D721Med (cell line): ENCODE data around the gene ACADSB.

ENCODE experiments used
- DNase-seq: peaks from one replicate; pipeline ENCODE4 v3.0.0; 2011; ENCODE audit warnings: low spot score; ENCODE audit not compliant: insufficient read length
- FAIRE-seq: peaks from 2 replicates; lab custom pipeline; 2011; peaks lifted over from hg19 to GRCh38; lab: Jason Lieb, UNC
- TF ChIP-seq, protein P1 (sequence below): IDR thresholded peaks from 2 replicates; pipeline ENCODE4 v1.5.1; 2012; ENCODE audit warnings: mild to moderate bottlenecking, control low read depth; ENCODE audit not compliant: insufficient read depth; ENCODE audit errors: missing control alignments

Gene ACADSB

DNA sequence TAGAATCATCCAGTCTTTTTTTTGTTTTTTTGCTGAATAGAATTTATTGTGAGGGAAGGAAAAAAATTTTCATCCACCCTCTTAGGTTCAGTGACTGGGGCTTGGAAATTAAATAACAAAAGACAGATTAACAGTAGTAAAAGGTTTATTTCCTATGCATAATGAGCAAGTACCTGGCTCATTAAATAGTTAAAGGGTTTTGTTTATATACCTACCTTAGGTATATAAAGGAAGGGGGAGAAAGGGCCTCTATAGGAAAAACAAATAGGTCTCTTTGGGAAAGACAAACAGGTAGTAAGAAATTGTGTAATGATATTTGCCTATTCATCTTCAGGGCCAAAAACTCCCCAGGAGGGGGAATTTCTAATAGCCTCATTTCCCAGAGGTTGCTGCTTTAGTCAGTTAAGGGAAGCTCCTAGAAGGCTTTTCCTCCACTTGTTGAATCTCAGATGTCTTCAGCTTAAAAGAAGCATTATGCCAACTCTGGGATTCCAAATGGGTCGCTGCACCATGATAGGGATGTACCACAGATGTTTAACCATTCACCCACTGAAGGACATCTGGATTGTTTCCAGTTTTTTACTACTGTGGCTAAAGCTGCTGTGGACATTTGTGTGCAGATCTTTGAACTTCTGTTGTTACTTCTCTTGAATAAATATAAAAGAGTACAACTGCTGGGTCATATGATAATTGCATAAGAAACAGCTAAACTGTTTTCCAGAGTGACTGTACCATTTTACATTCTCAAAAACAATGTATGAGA is 11.3 kb downstream of the ACADSB start:
- no peak for FAIRE-seq
- no peak for DNase-seq
- TF ChIP-seq, protein P1, sequence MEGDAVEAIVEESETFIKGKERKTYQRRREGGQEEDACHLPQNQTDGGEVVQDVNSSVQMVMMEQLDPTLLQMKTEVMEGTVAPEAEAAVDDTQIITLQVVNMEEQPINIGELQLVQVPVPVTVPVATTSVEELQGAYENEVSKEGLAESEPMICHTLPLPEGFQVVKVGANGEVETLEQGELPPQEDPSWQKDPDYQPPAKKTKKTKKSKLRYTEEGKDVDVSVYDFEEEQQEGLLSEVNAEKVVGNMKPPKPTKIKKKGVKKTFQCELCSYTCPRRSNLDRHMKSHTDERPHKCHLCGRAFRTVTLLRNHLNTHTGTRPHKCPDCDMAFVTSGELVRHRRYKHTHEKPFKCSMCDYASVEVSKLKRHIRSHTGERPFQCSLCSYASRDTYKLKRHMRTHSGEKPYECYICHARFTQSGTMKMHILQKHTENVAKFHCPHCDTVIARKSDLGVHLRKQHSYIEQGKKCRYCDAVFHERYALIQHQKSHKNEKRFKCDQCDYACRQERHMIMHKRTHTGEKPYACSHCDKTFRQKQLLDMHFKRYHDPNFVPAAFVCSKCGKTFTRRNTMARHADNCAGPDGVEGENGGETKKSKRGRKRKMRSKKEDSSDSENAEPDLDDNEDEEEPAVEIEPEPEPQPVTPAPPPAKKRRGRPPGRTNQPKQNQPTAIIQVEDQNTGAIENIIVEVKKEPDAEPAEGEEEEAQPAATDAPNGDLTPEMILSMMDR = no peak

DNA sequence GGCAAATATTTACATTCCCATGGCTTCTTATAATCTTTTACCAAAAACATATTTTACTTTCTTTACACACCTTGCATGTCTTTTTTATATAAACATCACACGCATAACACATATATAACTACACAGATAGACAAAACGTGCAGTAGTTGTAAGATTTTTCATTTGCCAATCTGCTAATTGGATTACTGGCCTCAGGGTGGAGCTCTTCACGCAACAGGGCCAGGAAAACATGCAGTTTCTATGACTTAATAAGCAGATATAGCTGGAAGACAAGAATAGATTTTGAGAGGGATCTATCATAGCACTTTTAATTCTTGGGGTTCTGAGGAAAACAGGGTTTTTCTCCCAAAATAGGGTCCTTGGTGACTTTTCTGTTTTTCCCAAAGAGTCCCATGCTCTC is 12.7 kb downstream of the ACADSB start:
- TF ChIP-seq, protein P1 = peak; percentile 48
- FAIRE-seq (no peak), DNase-seq (no peak)

DNA sequence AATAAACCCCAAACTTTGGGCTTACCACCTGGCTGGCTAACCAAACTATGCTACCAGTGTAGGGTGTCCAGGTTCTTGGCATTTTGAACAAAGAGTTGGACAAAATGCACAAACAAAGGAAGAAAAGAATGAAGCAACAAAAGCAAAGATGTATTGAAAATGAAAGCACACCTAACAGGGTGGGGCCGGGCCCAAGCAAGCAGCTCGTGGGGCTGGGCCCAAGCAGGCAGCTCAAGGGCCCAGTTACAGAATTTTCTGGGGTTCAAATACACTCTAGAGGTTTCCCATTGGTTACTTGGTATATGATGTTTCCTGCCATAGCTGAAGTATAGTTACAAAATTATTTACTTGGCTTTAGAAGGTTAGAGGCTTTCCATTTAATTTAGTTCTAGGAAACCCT is 15.7 kb downstream of the ACADSB start:
- no peak for FAIRE-seq
- TF ChIP-seq, protein P1 = no peak
- no peak for DNase-seq

DNA sequence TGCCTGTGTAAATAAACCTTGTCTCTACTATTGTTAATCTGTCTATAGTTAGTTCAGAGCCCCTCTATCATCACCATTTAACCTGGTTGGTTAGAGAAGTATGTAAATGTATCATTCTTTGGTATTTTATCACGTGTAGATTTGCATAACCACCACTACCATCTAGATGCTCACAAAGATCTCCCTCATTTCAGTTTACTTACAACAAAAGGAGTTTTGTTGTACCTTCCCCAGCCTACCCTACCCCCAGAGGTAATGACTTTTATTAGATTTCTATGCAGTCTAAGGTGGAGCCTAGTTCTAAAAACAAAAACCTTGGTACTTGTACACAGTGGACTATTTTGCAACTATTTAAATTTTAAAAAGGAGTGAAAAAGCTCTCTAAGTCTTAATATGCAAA is 17.5 kb downstream of the ACADSB start:
- DNase-seq (no peak), FAIRE-seq (no peak)
- TF ChIP-seq, protein P1 = no peak

DNA sequence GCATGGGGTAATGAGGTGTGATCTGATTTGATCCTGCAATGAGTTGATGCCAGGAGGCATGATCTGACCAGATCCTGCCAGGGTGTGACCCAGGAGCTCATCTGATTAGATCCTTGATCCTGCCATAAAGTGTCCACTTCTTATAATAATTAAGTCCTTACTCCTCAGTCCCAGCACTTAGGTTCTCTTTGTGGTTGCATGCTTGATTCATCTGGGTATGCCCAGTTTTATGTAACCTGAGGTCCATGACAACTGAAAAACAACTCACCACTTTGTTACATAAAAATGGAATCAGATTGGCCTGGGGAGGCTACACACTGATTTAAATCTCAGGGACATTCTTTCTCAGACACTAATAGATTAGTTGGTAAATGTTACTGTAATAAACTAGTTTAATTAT is 19.1 kb downstream of the ACADSB start:
- TF ChIP-seq, protein P1 = no peak
- DNase-seq (no peak), FAIRE-seq (no peak)

DNA sequence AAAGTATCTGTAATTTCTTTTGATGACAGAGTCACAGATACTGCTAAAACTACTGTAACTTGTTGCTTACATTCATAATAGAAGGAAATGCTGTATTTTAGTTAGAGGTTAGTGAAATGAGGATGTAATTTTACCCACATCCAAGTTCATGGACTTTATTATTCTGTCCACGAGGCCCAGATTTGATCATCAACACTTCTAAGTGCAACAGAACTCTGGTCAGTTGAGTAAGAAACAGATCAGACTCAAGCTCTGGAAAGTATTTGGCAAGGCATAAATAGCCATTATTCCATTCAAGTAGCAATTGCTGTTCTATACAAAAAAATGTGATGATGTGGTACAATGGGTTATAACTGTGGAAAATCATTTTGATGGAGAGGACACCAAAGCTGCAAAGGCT is 22.3 kb downstream of the ACADSB start:
- TF ChIP-seq, protein P1 = no peak
- no peak for DNase-seq
- no peak for FAIRE-seq

DNA sequence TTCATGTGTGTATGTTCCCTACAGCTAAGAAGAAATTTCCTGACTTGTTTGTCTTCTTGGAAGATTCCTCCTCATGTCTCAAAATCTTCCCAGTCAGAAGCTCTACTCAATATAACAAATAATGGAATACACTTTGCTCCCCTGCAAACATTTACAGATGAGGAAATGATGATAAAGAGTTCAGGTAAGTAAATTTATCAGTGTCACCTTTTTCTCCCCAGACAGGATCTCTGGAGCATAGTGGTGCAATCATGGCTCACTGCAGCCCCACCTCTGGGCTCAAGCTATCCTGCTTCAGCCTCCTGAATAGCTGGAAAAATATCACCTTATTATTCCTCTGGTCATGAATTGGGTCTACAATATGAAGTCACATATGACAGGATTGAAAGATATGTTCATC is 25.5 kb downstream of the ACADSB start:
- FAIRE-seq (no peak), DNase-seq (no peak)
- TF ChIP-seq, protein P1 = no peak
